GM03348 (cell line): ENCODE data around the gene MRPL44.
"Not testable (repeated sequence)": the region's sequence is repeated elsewhere in the genome, so short reads cannot be mapped to it uniquely, and the experiment has no call there.

Source experiments
- DNase-seq: peaks from one replicate; pipeline ENCODE4 v3.0.0; 2012; ENCODE audit warnings: low spot score

MRPL44 gene

DNA sequence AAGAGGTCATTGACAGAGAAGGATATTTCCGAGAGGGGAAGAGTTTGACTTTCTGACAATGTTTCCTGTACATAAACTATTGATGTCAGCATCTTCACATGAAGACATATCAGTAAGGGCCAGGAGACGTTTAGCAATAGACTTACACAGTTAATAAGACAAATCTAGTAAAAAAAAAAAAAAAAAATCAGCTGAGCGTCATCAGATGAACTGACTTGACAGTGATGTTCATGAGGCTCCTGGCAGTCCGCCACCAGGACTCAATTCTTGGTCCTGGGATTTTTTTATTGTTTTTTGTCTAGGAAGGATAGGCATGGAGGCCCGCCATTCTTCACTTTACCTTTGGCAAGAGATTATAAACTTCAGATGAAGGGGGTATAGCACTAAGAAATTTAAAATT, 14.5 kb downstream of the MRPL44 start:
- no peak for DNase-seq

DNA sequence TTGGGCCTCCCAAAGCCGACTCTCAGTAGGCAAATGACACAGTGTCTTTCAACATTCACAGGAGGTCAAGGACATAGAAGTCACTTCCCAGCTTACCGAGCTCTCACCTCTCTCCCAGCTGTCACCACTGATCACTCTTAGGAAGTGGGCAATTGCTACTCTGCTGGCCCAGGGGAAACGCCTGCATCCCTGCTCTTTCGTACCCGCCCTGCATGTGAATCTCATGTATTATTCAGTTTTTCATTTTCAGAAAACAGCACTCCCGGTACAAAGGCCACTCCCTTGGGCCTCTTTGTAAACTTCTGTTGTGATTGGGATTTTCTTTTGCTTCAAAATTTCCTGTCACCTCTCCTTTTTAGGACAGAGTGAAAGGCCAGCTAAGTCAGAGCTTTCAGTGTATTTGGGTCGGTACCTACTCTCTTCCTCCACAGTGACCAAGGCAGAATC, 15.4 kb downstream of the MRPL44 start:
- DNase-seq, result no peak

DNA sequence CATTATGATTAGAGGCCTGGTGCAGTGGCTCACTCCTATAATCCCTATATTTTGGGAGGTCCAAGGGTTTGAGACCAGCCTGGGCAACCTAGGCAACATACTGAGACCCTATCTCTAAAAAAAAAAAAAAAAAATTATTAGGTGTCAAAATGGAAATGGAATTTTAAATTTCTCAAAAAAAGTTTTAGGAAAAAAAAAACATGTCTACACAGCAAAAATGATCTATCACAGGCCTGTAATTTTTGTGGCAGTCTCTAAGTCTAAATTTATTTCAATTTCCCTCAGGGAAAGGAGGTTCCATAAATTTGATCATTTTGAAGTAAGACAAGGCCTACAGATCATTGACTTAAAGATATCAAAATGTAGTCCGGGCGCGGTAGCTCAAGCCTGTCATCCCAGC, 16.3 kb downstream of the MRPL44 start:
- no peak for DNase-seq

DNA sequence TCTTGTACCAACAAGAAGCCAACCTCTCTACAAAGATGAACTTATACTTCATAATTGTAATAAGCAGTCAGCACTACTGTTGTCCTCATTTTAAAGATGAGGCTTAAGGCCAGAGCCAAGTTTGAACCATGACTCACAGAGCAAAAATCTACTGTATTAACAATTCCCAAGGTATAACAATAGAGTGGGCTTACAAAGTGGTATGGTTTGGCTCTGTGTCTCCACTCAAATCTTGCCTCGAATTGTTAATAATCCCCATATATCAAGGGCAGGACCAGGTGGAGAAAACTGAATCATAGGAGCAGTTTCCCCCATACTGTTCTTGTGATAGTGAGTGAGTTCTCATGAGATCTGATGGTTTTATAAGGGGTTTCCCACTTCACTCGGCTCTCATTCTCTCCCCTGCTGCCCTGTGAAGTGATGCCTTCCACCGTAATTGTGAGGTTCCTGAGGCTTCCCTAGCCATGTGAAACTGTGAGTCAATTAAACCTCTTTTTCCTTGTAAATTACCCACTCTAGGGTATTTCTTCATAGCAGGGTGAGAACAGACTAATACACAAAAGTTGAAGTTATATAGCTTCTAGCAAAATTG, 19.5 kb downstream of the MRPL44 start:
- DNase-seq, result no peak

DNA sequence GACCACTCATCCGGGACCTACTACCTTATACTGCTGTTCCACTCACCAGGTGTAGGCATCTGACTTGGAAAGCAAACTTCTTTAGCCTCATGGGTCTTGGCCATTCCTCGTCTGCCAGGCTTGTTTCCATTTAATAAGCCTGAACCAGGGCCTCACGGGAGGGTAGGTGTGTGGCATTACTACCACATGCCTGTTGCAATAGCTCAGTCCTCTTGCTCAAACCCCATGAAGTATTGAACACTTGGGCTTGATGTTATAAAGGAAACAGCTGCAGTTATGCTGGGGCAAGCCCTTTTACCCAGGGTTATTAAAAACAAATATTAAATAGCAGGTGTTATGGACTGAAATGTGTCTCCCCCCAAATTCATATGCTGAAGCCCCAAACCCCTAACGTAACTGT, 21.2 kb downstream of the MRPL44 start:
- no peak for DNase-seq

DNA sequence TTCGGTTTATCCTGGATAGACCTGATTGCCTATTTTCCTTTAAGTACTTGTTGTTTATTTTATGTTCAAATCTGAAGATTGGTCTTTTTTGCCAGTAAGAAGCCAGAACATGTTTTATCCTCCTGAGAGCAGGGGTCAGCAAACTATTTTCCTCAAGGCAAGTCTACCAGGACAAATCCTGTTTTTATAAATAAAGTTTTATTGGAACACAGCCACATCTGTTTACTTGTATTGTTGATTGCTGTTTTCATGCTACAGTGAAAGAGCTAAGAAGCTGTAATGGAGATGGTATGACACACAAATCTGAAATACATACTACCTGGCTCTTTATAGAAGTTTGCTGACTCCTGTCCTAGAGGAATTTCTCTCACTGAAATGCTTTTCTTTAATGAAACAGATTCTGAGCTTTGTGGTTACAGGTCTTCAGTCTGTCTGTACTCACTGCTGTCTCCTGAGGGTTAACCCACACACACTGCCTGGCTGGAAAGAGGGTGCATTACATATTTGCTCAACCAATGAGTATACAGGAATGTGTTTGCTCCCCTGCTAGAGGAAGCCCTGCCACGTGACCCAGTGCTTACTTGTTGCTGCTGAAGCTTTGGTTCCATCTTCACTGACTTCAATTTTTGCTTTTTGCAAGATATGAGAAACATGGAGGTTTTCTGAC, 22.6 kb downstream of the MRPL44 start:
- DNase-seq, result no peak

DNA sequence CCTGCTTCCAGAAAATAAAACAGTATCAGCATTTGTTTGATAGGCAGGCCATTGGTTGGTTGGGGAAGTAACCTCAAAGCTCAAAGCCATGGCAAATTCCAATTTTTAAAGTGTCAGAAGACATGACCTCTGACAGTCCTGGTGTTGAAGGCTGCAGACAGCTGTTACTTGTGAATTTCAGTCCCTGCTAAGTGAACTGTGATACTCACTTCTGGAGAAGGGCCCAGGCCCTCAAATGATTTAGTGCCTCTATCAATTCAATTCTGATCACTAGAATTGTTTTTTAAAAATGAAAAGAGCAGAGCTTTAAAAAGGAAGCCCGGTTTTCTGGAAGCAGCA, 23.1 kb downstream of the MRPL44 start:
- no peak for DNase-seq

DNA sequence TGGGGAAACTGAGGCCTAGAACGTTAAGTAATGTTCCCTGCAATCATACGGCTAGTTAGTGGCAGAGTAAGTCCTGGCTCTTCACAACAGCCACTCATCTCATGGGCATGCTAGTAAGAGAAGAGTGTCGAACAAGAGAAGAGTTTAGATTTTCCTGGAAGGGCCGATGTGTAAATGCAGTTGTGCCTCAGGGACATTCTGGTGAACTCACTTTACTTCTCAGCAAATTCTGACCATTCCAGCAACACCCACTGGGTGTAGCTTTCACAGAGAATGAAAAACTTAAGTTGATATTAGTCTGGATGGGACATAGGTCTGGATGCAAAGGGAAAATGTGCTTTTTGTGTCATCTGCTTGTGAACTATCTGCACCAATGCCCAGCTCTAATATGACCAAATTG, 23.5 kb downstream of the MRPL44 start:
- no peak for DNase-seq

DNA sequence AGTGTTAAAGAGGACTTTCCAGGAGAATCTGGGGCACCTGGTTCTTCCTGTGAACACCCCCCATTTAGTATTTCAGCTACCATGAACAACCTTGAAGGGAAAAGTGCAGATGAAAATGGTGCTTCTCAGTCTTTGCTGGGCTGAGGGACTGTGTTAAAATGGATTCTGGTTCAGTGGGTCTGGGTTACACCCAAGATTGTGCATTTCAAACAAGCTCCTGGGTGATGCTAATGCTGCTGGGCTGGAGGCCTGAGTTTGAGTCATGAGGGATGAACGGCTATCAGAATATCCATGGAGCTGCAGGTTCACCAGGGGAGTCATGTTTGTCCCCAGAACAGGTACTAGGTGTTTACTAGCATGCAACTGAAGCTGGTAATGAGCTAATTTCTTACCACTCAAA, 24.0 kb downstream of the MRPL44 start:
- DNase-seq, result no peak

DNA sequence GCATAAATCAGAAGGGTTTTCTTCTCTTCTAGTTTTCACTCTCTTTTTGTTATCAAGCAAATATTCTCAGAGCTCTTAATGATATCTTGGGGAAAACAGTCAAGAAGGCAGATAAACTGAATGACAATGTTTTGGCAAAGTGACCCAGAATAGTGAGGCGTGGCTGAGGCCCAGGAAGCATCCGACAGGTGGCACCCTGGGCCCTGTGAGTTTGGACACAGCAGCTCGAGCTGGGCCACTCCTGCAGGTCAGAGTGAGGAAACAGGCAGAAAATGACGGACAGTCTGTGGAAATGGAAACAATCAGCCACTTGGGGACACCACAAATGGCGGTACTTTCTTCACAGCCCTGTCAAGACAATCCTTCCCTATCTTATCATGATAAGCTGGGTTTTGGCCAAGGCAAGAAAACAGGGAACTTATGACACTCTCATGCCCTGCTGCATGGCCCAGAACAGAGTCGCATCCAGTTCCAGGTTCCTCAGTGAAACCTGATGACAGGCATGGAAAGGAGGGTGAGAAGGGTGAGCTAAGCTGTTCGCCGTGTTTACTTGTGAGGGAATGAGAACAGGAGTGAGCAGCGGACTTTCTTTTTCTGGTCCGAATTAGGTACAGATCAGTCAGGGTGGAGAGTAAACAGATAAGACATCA, 32.1 kb downstream of the MRPL44 start:
- DNase-seq, result no peak

DNA sequence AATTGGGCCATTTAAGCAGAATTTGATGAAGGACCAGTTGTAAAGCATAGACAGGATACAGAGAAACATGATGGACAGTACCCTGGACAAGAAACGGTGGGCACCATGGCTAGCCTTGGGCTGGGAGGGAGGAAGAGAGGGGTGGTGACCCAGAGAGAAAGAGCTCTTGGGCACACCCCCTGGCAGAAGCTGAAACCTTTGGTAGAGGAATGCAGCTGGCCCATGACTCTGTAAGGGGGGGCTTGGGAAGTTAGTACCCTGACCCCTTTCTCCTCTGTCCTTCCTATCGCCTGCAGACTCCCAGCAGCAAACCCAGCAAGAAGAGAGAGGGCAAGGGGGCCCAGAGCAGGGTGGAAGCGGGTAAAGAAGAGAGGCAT, 32.6 kb downstream of the MRPL44 start:
- DNase-seq, result no peak

DNA sequence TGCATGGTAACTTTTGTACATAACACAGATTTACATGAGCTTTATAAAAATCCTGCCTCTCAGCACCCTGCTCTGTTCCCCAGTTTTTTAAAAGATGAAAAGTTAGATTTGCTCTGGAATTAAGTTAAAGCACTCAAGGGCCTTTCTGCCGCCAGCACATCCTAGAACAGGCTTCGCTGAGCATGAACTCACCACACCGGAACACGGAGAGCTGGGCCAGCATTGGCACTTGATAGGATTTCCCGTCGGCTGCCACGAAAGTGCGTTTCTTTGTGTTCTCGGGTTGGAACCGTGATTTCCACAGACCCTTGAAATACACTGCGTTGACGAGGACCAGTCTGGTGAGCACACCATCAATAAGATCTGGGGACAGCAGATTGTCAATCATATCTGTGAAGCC, 34.3 kb downstream of the MRPL44 start:
- DNase-seq, result no peak

DNA sequence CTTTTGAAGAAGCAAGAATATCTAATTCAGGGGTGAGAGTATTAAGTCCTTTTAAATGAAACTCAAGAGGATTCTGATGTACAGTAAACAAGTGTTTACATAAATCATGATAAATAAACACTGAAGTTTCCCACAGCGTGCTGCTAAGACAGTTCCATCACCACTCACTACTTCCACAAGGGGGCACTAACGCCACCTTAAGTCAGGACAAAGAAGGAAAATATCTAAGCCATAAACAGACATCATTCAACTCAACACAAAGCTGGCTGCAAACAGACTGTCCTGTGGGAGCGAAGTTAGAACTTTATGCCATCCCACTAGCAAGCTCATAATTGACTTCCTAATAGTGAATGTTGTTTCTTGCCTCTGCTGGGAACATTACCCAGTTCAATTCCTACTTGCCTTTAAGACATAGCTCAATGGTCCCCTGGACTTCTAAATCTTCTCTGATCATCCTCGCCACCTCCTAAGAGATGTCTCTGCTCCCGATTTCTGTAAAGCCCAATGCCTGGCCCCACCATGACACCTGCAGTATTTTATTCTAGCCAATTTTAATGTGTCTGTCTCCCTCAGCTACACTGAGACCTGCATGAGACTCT, 36.5 kb downstream of the MRPL44 start:
- peak; percentile 72 for DNase-seq

DNA sequence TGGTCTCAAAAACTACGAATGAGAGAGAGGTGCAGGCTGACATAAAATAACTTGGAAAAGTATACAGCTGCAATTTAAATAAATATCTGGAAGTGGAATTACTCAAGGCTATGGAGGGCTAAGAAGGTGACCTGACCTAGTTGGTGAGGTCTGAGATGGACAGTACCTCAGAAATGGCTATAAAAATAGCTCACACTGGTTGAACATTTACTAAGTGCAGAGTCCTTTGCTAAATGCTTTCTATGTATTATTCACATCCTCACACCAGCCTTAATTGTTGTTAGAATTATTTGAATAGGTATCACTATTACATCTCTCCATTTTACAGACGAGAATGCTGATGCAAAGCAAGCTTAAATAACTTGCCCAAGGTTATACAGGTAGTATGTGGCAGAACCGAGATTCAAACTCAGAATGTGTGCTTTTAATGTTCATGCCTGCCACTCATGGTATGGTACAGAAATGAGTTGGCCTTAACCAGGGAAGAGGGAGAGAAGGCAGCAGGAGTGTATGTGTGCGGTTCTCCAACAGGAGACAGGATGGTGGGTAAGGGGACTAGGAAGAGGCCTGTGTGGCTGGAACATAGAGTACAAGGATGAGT, 37.4 kb downstream of the MRPL44 start:
- DNase-seq, result no peak

DNA sequence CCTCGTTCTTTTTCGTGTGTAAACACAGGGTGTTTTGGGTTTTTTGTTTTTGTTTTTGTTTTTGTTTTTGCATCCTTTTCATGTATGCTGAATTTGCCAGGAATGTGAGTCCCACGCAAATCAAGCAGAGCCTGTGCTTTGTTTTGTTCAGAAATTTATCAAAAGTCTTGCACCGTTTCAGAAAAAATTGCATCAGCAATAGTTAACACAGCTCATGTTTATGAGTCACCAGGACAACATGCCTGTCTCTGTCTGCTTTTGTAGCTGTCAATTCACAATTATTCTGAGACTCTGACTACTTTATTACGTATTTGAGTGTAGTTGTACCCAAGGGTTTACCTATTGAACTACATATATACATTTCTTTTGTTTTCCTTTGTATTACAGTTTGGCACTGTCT, 38.3 kb downstream of the MRPL44 start:
- peak; percentile 65 for DNase-seq

DNA sequence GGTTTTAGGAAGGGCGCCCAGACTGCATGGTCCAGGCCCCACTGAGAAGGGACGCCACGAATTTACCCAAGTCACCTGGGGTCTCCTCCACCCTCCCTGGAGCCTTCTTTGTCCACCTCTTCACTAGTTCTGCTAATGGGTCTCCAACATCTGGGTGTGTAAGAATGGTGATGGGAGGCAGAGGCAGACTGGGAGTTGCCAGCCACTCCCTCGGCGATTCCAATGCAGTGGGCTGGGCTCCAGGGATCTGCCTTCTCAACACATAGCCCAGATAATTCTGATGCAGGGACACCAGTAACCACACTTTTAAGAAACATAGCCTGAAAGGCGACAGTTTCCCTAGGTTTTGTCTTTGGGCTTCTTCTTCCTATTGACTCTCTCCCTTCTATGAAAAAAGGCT, 39.1 kb downstream of the MRPL44 start:
- DNase-seq, result no peak

DNA sequence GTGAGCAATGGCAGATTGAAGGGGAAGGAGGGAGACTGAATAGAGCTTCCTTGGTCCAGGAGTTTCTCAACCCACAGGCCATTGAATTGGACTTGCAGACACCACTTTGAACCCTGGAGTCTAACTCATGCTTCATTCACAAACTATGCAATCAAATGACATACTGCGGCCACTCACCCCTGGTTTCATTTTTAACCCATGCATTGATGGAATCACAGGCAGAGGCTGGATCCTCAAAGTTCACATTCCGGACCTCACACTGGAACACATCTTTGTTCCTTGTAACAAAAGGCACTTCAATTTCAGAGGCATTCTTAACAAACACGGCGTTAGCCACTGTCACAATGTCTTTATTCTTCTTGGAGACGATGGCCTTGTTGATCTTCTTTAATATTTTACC, 40.7 kb downstream of the MRPL44 start:
- no peak for DNase-seq

DNA sequence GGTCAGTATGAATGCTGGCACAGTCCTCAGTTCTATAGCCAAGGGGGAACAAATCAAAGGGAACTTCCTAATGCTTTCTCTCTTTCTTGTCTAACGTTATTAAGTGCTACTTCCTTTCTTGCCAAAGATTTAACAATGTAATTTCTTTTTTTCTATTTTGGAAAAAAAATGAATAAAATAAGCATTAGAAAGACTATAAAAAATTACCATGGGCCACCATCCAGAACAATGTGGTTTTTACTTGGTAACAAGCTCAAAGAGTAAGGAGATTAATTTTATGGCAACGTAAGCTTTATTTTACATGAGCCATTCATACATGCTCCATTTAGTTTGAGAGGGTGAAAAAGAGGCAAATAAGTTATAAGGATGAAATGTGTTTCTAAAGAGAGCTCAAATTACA, 41.7 kb downstream of the MRPL44 start:
- no peak for DNase-seq

DNA sequence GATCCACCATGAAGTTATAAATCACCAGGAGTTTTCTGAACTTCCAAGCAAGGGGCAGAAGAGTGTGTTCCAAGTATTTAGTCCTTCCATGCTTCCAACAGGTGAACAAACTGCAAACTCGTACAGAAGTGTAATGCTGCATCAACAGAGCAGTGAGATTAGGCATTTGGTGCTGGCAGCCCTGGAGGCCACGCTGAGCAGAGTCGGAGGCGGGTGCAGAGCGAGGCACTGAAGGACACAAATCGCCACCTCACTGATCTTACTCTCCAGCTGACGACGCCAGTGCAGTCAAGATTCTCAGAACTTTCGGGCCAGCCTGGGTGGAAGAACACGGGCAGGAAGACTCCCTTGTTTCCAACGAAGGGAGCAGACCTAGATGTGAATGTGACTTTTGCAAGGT, 42.6 kb downstream of the MRPL44 start:
- no peak for DNase-seq

DNA sequence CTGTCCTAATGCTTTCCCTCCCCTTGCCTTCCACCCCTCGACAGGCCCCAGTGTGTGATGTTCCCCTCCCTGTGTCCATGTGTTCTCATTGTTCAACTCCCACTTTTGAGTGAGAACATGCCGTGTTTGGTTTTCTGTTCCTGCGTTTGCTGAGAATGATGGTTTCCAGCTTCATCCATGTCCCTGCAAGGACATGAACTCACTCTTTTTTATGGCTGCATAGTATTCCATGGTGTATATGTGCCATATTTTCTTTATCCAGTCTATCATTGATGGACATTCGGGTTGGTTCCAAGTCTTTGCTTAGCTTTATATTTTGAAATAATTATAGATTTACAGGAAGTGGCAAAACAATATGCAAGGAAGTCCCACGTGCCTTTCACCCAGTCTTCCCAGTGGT, 43.4 kb downstream of the MRPL44 start:
- not testable (repeated sequence) for DNase-seq

DNA sequence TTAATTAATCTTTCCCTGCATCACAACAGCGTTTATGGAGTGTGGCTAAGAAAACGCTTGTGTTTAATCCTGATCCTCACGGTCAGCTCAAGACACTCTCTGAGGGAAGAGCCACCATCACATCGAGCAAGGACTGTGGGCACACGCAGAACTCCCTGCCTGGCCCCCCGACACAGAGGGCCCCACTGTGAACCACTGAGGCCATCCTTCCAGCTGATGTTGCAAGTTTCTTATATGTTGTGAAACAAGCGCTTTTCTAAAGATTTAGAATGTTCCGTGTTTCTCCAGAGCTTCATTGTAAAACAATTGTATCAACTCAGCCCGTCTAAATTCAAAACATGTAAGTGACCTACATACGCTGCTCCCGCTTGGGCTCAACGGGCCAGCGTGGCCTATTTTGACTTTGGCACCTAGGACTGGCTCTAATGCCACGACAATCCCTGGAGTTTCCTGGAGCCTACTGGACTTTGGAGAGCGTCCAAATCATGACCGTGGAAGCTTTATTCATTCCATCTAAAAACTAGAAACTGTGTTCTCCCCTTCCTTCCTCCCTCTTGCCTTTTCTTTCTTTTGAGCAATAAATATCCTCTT, 46.9 kb downstream of the MRPL44 start:
- no peak for DNase-seq

DNA sequence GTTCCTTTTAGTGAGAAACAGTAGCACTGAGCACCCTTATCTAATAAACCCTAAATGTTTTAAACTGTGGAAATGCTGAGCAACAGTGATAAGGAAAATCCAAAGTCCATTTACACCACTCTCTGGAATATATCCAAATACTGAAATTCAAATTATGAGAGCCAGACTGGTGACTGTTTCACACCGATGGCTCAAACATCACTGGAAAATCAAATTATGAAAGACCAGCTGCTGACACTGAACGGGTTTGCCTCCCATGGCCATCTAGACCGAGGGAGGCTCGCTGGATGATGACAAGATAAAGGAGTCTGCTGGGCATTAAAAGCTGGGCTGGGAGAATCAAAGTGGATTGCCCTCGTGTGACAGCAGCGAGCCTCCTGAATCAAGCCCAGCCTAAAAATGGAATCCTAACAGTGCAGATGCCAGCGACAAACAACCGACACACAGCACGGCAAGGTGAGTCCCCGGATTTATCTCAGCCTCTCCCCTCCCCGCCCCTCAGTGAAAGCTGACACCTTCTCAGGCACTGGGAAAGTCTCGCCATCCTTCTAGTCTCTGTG, 51.5 kb downstream of the MRPL44 start:
- DNase-seq, result no peak
